Lower leg skin (tissue), 3 donors: ENCODE results near the gene TIGD6.

Experiments
- POLR2A ChIP-seq, 2 donors: fragments of 450-650 bp; IDR thresholded peaks; one replicate each; pipeline ENCODE4 v1.6.1; 2016 to 2017; ENCODE audit warnings: antibody characterized with exemption in 2 of 2, mild to moderate bottlenecking in 1 of 2, moderate library complexity in 1 of 2
- TF ChIP-seq, protein P1 (sequence below), 3 donors: fragments of 450-650 bp; IDR thresholded peaks; one replicate each; pipeline ENCODE4 v1.5.1; 2016; ENCODE audit warnings: antibody characterized with exemption in 3 of 3, mild to moderate bottlenecking in 3 of 3, moderate library complexity in 2 of 3

- TF ChIP-seq, protein P1, sequence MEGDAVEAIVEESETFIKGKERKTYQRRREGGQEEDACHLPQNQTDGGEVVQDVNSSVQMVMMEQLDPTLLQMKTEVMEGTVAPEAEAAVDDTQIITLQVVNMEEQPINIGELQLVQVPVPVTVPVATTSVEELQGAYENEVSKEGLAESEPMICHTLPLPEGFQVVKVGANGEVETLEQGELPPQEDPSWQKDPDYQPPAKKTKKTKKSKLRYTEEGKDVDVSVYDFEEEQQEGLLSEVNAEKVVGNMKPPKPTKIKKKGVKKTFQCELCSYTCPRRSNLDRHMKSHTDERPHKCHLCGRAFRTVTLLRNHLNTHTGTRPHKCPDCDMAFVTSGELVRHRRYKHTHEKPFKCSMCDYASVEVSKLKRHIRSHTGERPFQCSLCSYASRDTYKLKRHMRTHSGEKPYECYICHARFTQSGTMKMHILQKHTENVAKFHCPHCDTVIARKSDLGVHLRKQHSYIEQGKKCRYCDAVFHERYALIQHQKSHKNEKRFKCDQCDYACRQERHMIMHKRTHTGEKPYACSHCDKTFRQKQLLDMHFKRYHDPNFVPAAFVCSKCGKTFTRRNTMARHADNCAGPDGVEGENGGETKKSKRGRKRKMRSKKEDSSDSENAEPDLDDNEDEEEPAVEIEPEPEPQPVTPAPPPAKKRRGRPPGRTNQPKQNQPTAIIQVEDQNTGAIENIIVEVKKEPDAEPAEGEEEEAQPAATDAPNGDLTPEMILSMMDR (IDR thresholded peaks at IDR 0.05), result no peak
- no peak for TF ChIP-seq POLR2A (IDR thresholded peaks at IDR 0.05)
Observed at GRCh38 chr5:150009671-150010387, 9.4 kb upstream of the TIGD6 start.
